Ascending aorta (tissue), 2 donors: ENCODE measurements around the gene HOXB3. TPM values are rescaled to one million over a fixed set of nuclear protein-coding genes. Genes with fewer than 3 reads are reported as not detected.

Experiments used
- DNase-seq, 2 donors: peaks; one replicate each; pipeline ENCODE4 v3.0.0-alpha.2; 2019; ENCODE audit warnings: low spot score in 2 of 2
- H3K27ac ChIP-seq, 2 donors: fragments of 200-600 bp; sonication (generic); one replicate each; pipeline ENCODE4 v1.5.1; 2016 to 2017; ENCODE audit warnings: mild to moderate bottlenecking in 1 of 2
- H3K27me3 ChIP-seq: fragments of 200-600 bp; sonication (generic); one replicate; pipeline ENCODE4 v1.5.1; 2017
- H3K36me3 ChIP-seq, 2 donors: fragments of 200-600 bp; sonication (generic); one replicate each; pipeline ENCODE4 v1.5.1; 2016
- H3K4me1 ChIP-seq, 2 donors: fragments of 200-600 bp; sonication (generic); one replicate each; pipeline ENCODE4 v1.5.1; 2016 to 2017; ENCODE audit warnings: mild to moderate bottlenecking in 1 of 2
- H3K4me3 ChIP-seq, 2 donors: fragments of 200-600 bp; sonication (generic); one replicate each; pipeline ENCODE4 v1.5.1; 2016 to 2017; ENCODE audit warnings: mild to moderate bottlenecking in 1 of 2
- H3K9me3 ChIP-seq, 2 donors: fragments of 200-600 bp; sonication (generic); one replicate each; pipeline ENCODE4 v1.5.1; 2016
- intact Hi-C: fragments of 100-400 bp; cut with DNase I; formaldehyde crosslinking; loops from one replicate; pipeline ENCODE4 v1.15.1; 2023
- total RNA-seq: library from RNA; depleted of rRNA; stranded (reverse); fragments of >200 nt; gene quantifications from one replicate; pipeline ENCODE4 v1.1.0, GENCODE V29; 2016
- TF ChIP-seq, protein P1 (sequence below), 3 experiments: fragments of 200-600 bp in 2 of 3; fragments of 450-650 bp in 1 of 3; sonication (generic) in 2 of 3; IDR thresholded peaks; one replicate each; pipeline ENCODE4 v1.5.1; 2016 to 2019; ENCODE audit warnings: antibody characterized with exemption in 3 of 3, mild to moderate bottlenecking in 1 of 3, moderate library complexity in 1 of 3

Gene HOXB3
- total RNA-seq, 1 donor from 2014 or later: 19.3 TPM

DNA sequence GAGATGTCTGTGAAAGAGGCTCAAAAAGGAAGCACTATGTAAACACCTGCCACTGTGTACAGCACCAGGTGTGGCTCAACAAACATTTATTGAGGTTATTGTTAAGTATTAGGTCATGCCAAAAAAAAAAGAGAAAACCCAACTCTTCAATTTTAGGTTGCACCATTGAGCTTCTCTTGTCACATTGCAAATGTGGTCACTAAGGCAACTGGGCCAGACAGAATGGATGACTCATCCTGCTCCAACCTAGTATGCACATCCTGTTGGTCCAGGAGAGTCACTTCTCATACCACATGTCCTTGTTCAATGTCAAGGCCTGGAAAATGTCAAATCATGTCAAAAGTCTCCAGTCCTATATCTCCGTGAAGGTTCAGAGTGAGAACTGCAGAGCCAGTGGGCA lies 84.3 kb downstream of the HOXB3 start:
- H3K36me3 ChIP-seq: no peaks in the 10 kb centered on the region
- no peaks in the 10 kb centered on the region for H3K4me1 ChIP-seq
- H3K27ac ChIP-seq: no peak overlapping the region
- H3K9me3 ChIP-seq: no peaks in the 10 kb centered on the region
- no peak for DNase-seq
- intact Hi-C loops: no loop called here
- TF ChIP-seq, protein P1, sequence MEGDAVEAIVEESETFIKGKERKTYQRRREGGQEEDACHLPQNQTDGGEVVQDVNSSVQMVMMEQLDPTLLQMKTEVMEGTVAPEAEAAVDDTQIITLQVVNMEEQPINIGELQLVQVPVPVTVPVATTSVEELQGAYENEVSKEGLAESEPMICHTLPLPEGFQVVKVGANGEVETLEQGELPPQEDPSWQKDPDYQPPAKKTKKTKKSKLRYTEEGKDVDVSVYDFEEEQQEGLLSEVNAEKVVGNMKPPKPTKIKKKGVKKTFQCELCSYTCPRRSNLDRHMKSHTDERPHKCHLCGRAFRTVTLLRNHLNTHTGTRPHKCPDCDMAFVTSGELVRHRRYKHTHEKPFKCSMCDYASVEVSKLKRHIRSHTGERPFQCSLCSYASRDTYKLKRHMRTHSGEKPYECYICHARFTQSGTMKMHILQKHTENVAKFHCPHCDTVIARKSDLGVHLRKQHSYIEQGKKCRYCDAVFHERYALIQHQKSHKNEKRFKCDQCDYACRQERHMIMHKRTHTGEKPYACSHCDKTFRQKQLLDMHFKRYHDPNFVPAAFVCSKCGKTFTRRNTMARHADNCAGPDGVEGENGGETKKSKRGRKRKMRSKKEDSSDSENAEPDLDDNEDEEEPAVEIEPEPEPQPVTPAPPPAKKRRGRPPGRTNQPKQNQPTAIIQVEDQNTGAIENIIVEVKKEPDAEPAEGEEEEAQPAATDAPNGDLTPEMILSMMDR (IDR thresholded peaks at IDR 0.05): no peak
- no peak overlapping the region for H3K4me3 ChIP-seq
- no peaks in the 10 kb centered on the region for H3K27me3 ChIP-seq

DNA sequence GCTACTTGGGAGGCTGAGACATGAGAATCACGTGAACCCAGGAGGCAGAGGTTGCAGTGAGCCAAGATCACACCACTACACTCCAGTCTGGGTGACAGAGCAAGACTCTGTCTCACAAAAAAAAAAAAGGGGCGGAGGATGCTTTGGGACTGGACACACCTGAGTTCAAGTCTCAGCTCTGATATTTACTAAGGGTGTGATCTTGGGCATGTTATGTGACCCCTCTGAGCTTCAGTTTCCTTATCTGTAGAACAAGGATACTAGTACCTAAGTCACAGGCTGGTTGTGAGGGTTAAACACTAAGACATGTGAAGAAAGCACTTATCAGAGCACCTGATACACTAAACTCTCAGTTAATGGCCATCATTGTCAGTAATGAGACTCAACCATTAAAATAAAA lies 85.1 kb downstream of the HOXB3 start:
- DNase-seq: no peak
- H3K4me3 ChIP-seq: no peak overlapping the region
- H3K4me1 ChIP-seq: no peaks in the 10 kb centered on the region
- H3K9me3 ChIP-seq: no peaks in the 10 kb centered on the region
- intact Hi-C loops: no loop called here
- no peaks in the 10 kb centered on the region for H3K27me3 ChIP-seq
- TF ChIP-seq, protein P1 (IDR thresholded peaks at IDR 0.05): no peak
- no peak overlapping the region for H3K27ac ChIP-seq
- H3K36me3 ChIP-seq: no peaks in the 10 kb centered on the region

DNA sequence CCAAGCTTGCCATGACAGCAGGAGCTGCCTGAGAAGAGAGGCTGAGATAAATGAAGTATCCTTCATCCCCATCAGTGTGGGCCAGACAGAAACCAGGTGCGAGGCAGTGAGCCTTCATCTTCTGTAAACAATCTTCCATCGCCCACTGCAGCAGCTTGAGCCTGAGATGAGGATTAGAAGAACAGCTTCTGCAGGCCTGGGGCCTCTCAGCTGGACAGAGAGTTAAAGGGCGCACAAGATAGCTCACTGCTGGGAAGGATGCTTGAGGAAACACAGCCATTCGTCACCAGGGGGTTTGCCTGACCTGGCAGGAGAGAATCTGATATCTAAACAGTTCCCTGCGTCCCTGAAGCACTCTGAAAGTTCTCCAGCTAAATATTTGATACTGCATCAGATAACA lies 86.3 kb downstream of the HOXB3 start:
- TF ChIP-seq, protein P1 (IDR thresholded peaks at IDR 0.05): no peak
- intact Hi-C loops: no loop called here
- DNase-seq: no peak

DNA sequence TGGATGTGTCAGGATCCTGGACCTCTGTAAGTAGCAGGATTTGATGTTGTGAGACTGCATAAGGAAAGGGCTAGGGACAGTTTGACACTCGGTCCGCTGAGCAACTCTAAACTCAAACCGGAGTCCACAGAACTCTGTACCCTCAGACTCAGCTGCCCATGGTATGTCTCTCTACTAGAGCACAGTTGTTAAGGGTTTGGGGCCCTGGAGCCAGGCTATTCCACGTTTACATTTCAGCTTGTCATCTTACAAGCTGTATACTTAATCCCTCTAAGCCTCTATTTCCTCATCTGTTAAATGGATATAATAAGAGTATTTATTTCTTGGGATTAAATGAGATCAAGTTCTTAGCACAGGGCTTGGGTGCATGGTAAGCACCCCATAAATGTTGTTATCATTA lies 87.1 kb downstream of the HOXB3 start:
- Histone ChIP-seq H3K27me3 (no peaks in the 10 kb centered on the region), H3K36me3 (no peaks in the 10 kb centered on the region), H3K9me3 (no peaks in the 10 kb centered on the region), H3K27ac (no peak overlapping the region), H3K4me1 (no peaks in the 10 kb centered on the region), H3K4me3 (no peak overlapping the region)
- DNase-seq: no peak
- intact Hi-C loops: no loop called here
- TF ChIP-seq, protein P1 (IDR thresholded peaks at IDR 0.05): no peak

More for the DNA sequence above, 86.3 kb downstream of the HOXB3 start:
- Histone ChIP-seq H3K4me1 (no peaks in the 10 kb centered on the region), H3K27me3 (no peaks in the 10 kb centered on the region), H3K4me3 (no peak overlapping the region), H3K27ac (no peak overlapping the region), H3K9me3 (no peaks in the 10 kb centered on the region), H3K36me3 (no peaks in the 10 kb centered on the region)

DNA sequence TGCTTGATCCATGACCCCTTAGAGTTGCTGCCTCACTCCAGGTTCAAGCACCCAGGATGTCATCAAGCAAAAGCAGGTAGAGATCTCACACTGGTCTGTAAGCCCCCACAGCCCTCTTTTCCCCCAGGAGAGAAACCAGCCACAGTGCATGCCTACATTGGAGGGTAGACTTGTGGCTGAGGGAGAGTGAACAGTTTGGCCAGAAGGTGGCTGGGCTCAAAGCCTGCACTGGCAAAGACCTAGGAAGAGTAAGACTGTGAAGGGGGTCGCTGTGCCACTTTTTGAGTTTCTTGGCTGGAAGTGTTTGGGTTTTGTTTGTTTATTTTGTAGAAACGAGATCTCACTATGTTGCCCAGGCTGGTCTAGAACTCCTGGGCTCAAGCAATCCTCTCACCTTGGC lies 87.7 kb downstream of the HOXB3 start:
- Histone ChIP-seq H3K4me3 (no peak overlapping the region), H3K4me1 (no peaks in the 10 kb centered on the region), H3K9me3 (no peaks in the 10 kb centered on the region), H3K27ac (no peak overlapping the region), H3K27me3 (no peaks in the 10 kb centered on the region), H3K36me3 (no peaks in the 10 kb centered on the region)
- DNase-seq: no peak
- intact Hi-C loops: no loop called here
- TF ChIP-seq, protein P1 (IDR thresholded peaks at IDR 0.05): no peak
